ENCODE results near the gene TIMP2. TPM values are rescaled to one million over a fixed set of nuclear protein-coding genes. Genes with fewer than 3 reads are reported as not detected.

TIMP2 gene
- total and polyA plus RNA-seq, 2 of the 8 experiments (the other 6 are each of a cell fraction or from before 2014, with no cell fraction given): 18.2 to 43.3 TPM

GRCh38 chr17:78892936-78893379 is 32.2 kb downstream of the TIMP2 start:
- no peak overlapping the region for H2BK20ac ChIP-seq (ENCODE audit: low read length)
- peaks cover 13% of the 10 kb centered on the region for H3K79me1 ChIP-seq (ENCODE audit: low read depth, low read length)
- no peak overlapping the region for H4K5ac ChIP-seq (ENCODE audit: insufficient read length, low read depth, low read length)
- no peak overlapping the region for H3K23ac ChIP-seq (ENCODE audit: insufficient read length)
- H2AK5ac ChIP-seq (ENCODE audit: low read depth, low read length): no peak overlapping the region
- H2BK12ac ChIP-seq (ENCODE audit: low read depth, low read length): no peak overlapping the region; the same call in 1 of the 2 replicates
- H2BK15ac ChIP-seq (ENCODE audit: low read length): no peak overlapping the region
- ChIA-PET CTCF (ENCODE audit: partially characterized antibody) (interaction anchor here (1.3 to 5.9 kb wide), 2 partner anchors 27 to 79 kb away, joined by 3 to 19 read pairs; no protein-coding TSS in a partner anchor), POLR2A (ENCODE audit: partially characterized antibody) (interaction anchor here (0.6 kb wide), 1 partner anchor 80 kb away, joined by 3 read pairs; no protein-coding TSS in a partner anchor)
- WGBS, 2 experiments (ENCODE audit: extremely low coverage in 1 of 2, insufficient coverage in 1 of 2, insufficient read length in 1 of 2, insufficient replicate concordance in 2 of 2, low coverage in 1 of 2, low lambda C conversion rate in 2 of 2, missing lambda C conversion rate in 1 of 2): 92% methylated on average over 6 of the region's 6 CpGs; no CpG with 5 or more reads in 1 of the 2 experiments
- H2AFZ ChIP-seq (ENCODE audit: low read length): no peak overlapping the region
- FAIRE-seq (no peak), DNase-seq (ENCODE audit: low read depth in 1 of 2, low spot score in 2 of 2) (no peak)
- no peak overlapping the region for H3K27ac ChIP-seq (ENCODE audit: low read depth, low read length)
- H3K9me3 ChIP-seq (ENCODE audit: insufficient read depth in 2 of 2, low read depth in 1 of 2, low read length in 1 of 2): no peaks in the 10 kb centered on the region
- H3K56ac ChIP-seq (replicated peaks; ENCODE audit: insufficient read length, low read depth, low read length): no peak overlapping the region
- no peak overlapping the region for H2BK5ac ChIP-seq (ENCODE audit: low read depth, low read length)
- H3K18ac ChIP-seq (ENCODE audit: extremely low read depth, low read length): no peak overlapping the region
- H3K27me3 ChIP-seq (replicated peaks in 1 of 4; ENCODE audit: control insufficient read depth in 3 of 4, extremely low read depth in 1 of 4, insufficient read depth in 3 of 4, low read length in 3 of 4): no peaks in the 10 kb centered on the region
- H4K20me1 ChIP-seq (replicated peaks in 1 of 2; ENCODE audit: control insufficient read depth in 1 of 2, insufficient read depth in 2 of 2, low read length in 2 of 2): peaks cover 4 to 13% of the 10 kb centered on the region in 2 experiments
- no peaks in the 10 kb centered on the region; the same call in 1 of the 2 replicates for H3K23me2 ChIP-seq (ENCODE audit: low read depth, low read length)
- H3K4ac ChIP-seq (replicated peaks; ENCODE audit: insufficient read length, low read depth, low read length): no peak overlapping the region
- H3K4me3 ChIP-seq (ENCODE audit: extremely low read depth in 1 of 4, insufficient read depth in 2 of 4, low read depth in 3 of 4, low read length in 4 of 4): no peak overlapping the region
- peaks cover 0 to 37% of the 10 kb centered on the region in 2 experiments; a peak in 2 of 4 replicates for H3K79me2 ChIP-seq (ENCODE audit: control insufficient read depth in 1 of 2, insufficient read depth in 2 of 2, low read length in 2 of 2)
- H4K8ac ChIP-seq (ENCODE audit: extremely low read depth, insufficient read depth, low read length): no peak overlapping the region
- no peak overlapping the region for H3K14ac ChIP-seq (ENCODE audit: insufficient read length)
- H2BK120ac ChIP-seq (replicated peaks; ENCODE audit: low read depth, low read length): no peak overlapping the region
- no peak overlapping the region for H3K9ac ChIP-seq (replicated peaks in 1 of 4; ENCODE audit: extremely low read depth in 1 of 4, low read depth in 3 of 4, low read length in 3 of 4)
- H3K36me3 ChIP-seq (ENCODE audit: control insufficient read depth in 2 of 4, insufficient read depth in 4 of 4, low read length in 3 of 4): no peaks in the 10 kb centered on the region; a peak in 3 of 8 replicates
- H3K4me2 ChIP-seq (ENCODE audit: insufficient read depth in 1 of 2, low read depth in 2 of 2, low read length in 2 of 2): no peak overlapping the region
- H4K91ac ChIP-seq (replicated peaks; ENCODE audit: insufficient read length, low read length): no peak overlapping the region
- peaks cover 0 to 4% (median 2%) of the 10 kb centered on the region in 4 experiments; a peak in 6 of 7 replicates for H3K4me1 ChIP-seq (replicated peaks in 1 of 4; ENCODE audit: control insufficient read depth in 3 of 4, insufficient read depth in 4 of 4, low read length in 3 of 4)
- TF ChIP-seq CHD1 (IDR thresholded peaks at IDR 0.05; ENCODE audit: low read depth, low read length) (no peak), MAX (IDR thresholded peaks at IDR 0.05) (no peak), YY1 (IDR thresholded peaks at IDR 0.05; ENCODE audit: low read depth, low read length) (no peak), TCF12 (IDR thresholded peaks at IDR 0.05; ENCODE audit: low read depth, low read length) (no peak)

Measured in H1 (cell line).